H1 (cell line): ENCODE data around the gene CMTM2. TPM values are rescaled to one million over a fixed set of nuclear protein-coding genes. Genes with fewer than 3 reads are reported as not detected.

Experiments
- CTCF ChIA-PET: fragments of 300-600 bp; sonication (Branson Sonifier 250); formaldehyde crosslinking; loops from one replicate; lab custom pipeline; 2021; ENCODE audit not compliant: partially characterized antibody; lab: Charles Lee
- POLR2A ChIA-PET: fragments of 300-600 bp; sonication (Branson Sonifier 250); formaldehyde crosslinking; loops from one replicate; lab custom pipeline; 2021; ENCODE audit warnings: inconsistent platforms; ENCODE audit not compliant: partially characterized antibody; lab: Charles Lee
- DNase-seq, 2 experiments: peaks; one replicate each; pipeline versions ENCODE4 v3.0.0 to v3.0.0-alpha.2; 2010 to 2022; ENCODE audit warnings: low spot score in 2 of 2, low read depth in 1 of 2, mixed read lengths in 1 of 2
- FAIRE-seq: peaks from 2 replicates; lab custom pipeline; 2011; peaks lifted over from hg19 to GRCh38; lab: Jason Lieb, UNC
- H2AFZ ChIP-seq: 2 replicates; pipeline ENCODE4 v1.8.1; 2012; ENCODE audit warnings: low read length, inconsistent platforms
- H2AK5ac ChIP-seq: 2 replicates; pipeline ENCODE4 v1.6.1; 2013; ENCODE audit warnings: low read depth, low read length
- H2BK120ac ChIP-seq: replicated peaks from 2 replicates; pipeline ENCODE3; 2013; ENCODE audit warnings: low read depth, low read length, inconsistent platforms
- H2BK12ac ChIP-seq: 2 replicates; pipeline ENCODE4 v1.6.1; 2013; ENCODE audit warnings: low read depth, low read length
- H2BK15ac ChIP-seq: 2 replicates; pipeline ENCODE4 v1.6.1; 2013; ENCODE audit warnings: low read length
- H2BK20ac ChIP-seq: 2 replicates; pipeline ENCODE4 v1.6.1; 2013; ENCODE audit warnings: low read length
- H2BK5ac ChIP-seq: 2 replicates; pipeline ENCODE4 v1.6.1; 2013; ENCODE audit warnings: low read depth, low read length
- H3K14ac ChIP-seq: 2 replicates; pipeline ENCODE4 v1.6.1; 2013; ENCODE audit warnings: inconsistent platforms; ENCODE audit not compliant: insufficient read length
- H3K18ac ChIP-seq: 2 replicates; pipeline ENCODE4 v1.6.1; 2013; ENCODE audit warnings: low read length; ENCODE audit errors: extremely low read depth
- H3K23ac ChIP-seq: 2 replicates; pipeline ENCODE4 v1.6.1; 2013; ENCODE audit warnings: inconsistent platforms; ENCODE audit not compliant: insufficient read length
- H3K23me2 ChIP-seq: 2 replicates; pipeline ENCODE4 v1.6.1; 2013; ENCODE audit warnings: low read depth, low read length
- H3K27ac ChIP-seq: 2 replicates; pipeline ENCODE4 v1.6.1; 2011; ENCODE audit warnings: low read depth, low read length, inconsistent platforms
- H3K27me3 ChIP-seq, 4 experiments: replicated peaks in 1 of 4; 1 replicate in 1 of 4; 2 replicates in 3 of 4; pipeline versions ENCODE4 v1.6.1 to v1.8.1; 2011 to 2013; ENCODE audit warnings: low read length in 3 of 4, mild to moderate bottlenecking in 3 of 4, inconsistent platforms in 2 of 4, mixed read lengths in 2 of 4, moderate library complexity in 1 of 4; ENCODE audit not compliant: control insufficient read depth in 3 of 4, insufficient read depth in 3 of 4; ENCODE audit errors: extremely low read depth in 1 of 4
- H3K36me3 ChIP-seq, 4 experiments: 2 replicates each; pipeline versions ENCODE4 v1.6.1 to v1.8.1; 2011 to 2013; ENCODE audit warnings: mild to moderate bottlenecking in 4 of 4, low read length in 3 of 4, moderate library complexity in 2 of 4, control low read depth in 1 of 4, inconsistent platforms in 1 of 4; ENCODE audit not compliant: insufficient read depth in 4 of 4, control insufficient read depth in 2 of 4
- H3K4ac ChIP-seq: replicated peaks from 2 replicates; pipeline ENCODE3; 2013; ENCODE audit warnings: low read length, low read depth, mixed read lengths, inconsistent platforms; ENCODE audit not compliant: insufficient read length
- H3K4me1 ChIP-seq, 4 experiments: replicated peaks in 1 of 4; 1 replicate in 1 of 4; 2 replicates in 3 of 4; pipeline versions ENCODE4 v1.6.1 to v1.8.1; 2011 to 2013; ENCODE audit warnings: low read length in 3 of 4, inconsistent platforms in 2 of 4, mixed read lengths in 1 of 4; ENCODE audit not compliant: insufficient read depth in 4 of 4, control insufficient read depth in 3 of 4
- H3K4me2 ChIP-seq, 2 experiments: 2 replicates each; pipeline versions ENCODE4 v1.6.1 to v1.8.1; 2011 to 2013; ENCODE audit warnings: low read depth in 2 of 2, low read length in 2 of 2, control low read depth in 1 of 2, inconsistent platforms in 1 of 2, mild to moderate bottlenecking in 1 of 2; ENCODE audit not compliant: insufficient read depth in 1 of 2
- H3K4me3 ChIP-seq, 4 experiments: fragments of 200-600, 300-600 bp in 1 of 4; sonication (generic), shearing (Covaris generic), sonication (Bioruptor Twin) in 1 of 4; 2 replicates each; pipeline versions ENCODE4 v1.5.1 to v1.8.1; 2011 to 2016; ENCODE audit warnings: low read length in 4 of 4, low read depth in 3 of 4, control low read depth in 2 of 4, inconsistent platforms in 2 of 4, mild to moderate bottlenecking in 2 of 4, mixed read lengths in 1 of 4, moderate library complexity in 1 of 4; ENCODE audit not compliant: insufficient read depth in 2 of 4; ENCODE audit errors: extremely low read depth in 1 of 4
- H3K56ac ChIP-seq: replicated peaks from 2 replicates; pipeline ENCODE3; 2013; ENCODE audit warnings: low read depth, mild to moderate bottlenecking, mixed read lengths, low read length, inconsistent platforms; ENCODE audit not compliant: insufficient read length
- H3K79me1 ChIP-seq: 2 replicates; pipeline ENCODE4 v1.6.1; 2013; ENCODE audit warnings: low read depth, low read length, control low read depth
- H3K79me2 ChIP-seq, 2 experiments: 2 replicates each; pipeline versions ENCODE4 v1.6.1 to v1.8.1; 2012 to 2013; ENCODE audit warnings: low read length in 2 of 2, mild to moderate bottlenecking in 2 of 2, inconsistent platforms in 1 of 2; ENCODE audit not compliant: insufficient read depth in 2 of 2, control insufficient read depth in 1 of 2
- H3K9ac ChIP-seq, 4 experiments: replicated peaks in 1 of 4; 1 replicate in 1 of 4; 2 replicates in 3 of 4; pipeline versions ENCODE4 v1.6.1 to v1.8.1; 2011 to 2013; ENCODE audit warnings: low read depth in 3 of 4, low read length in 3 of 4, control low read depth in 2 of 4, mild to moderate bottlenecking in 2 of 4, moderate library complexity in 2 of 4, inconsistent platforms in 1 of 4; ENCODE audit errors: extremely low read depth in 1 of 4
- H3K9me3 ChIP-seq, 2 experiments: 2 replicates each; pipeline versions ENCODE4 v1.6.1 to v1.8.1; 2012 to 2013; ENCODE audit warnings: mild to moderate bottlenecking in 2 of 2, moderate library complexity in 2 of 2, control low read depth in 1 of 2, inconsistent platforms in 1 of 2, low read depth in 1 of 2, low read length in 1 of 2, mixed read lengths in 1 of 2; ENCODE audit not compliant: insufficient read depth in 2 of 2
- H4K20me1 ChIP-seq, 2 experiments: replicated peaks in 1 of 2; 2 replicates each; pipeline versions ENCODE3 to v1.8.1; 2011 to 2013; ENCODE audit warnings: inconsistent platforms in 2 of 2, low read length in 2 of 2, mild to moderate bottlenecking in 1 of 2; ENCODE audit not compliant: insufficient read depth in 2 of 2, control insufficient read depth in 1 of 2
- H4K5ac ChIP-seq: 2 replicates; pipeline ENCODE4 v1.6.1; 2013; ENCODE audit warnings: low read length, low read depth, mixed read lengths, inconsistent platforms; ENCODE audit not compliant: insufficient read length
- H4K8ac ChIP-seq: 2 replicates; pipeline ENCODE4 v1.8.0; 2013; ENCODE audit warnings: mild to moderate bottlenecking, moderate library complexity, low read length, inconsistent platforms; ENCODE audit not compliant: insufficient read depth; ENCODE audit errors: extremely low read depth
- H4K91ac ChIP-seq: replicated peaks from 2 replicates; pipeline ENCODE3; 2013; ENCODE audit warnings: low read length, mixed read lengths, inconsistent platforms; ENCODE audit not compliant: insufficient read length
- CREB1 ChIP-seq: IDR thresholded peaks from 2 replicates; pipeline ENCODE4 v1.6.1; 2012; ENCODE audit warnings: inconsistent platforms
- JUND ChIP-seq: IDR thresholded peaks from 2 replicates; pipeline ENCODE4 v1.6.1; 2011; ENCODE audit warnings: mild to moderate bottlenecking, improper control_type of control experiment, low read length
- KDM1A ChIP-seq: fragments of 200-600, 300-600 bp; sonication (generic); IDR thresholded peaks from 2 replicates; pipeline ENCODE4 v1.7.1; 2016; ENCODE audit warnings: mild to moderate bottlenecking, low read length, borderline replicate concordance
- MAX ChIP-seq: IDR thresholded peaks from 2 replicates; pipeline ENCODE4 v1.6.1; 2012; ENCODE audit warnings: inconsistent platforms
- SP1 ChIP-seq: IDR thresholded peaks from 2 replicates; pipeline ENCODE4 v1.6.1; 2011; ENCODE audit warnings: low read depth, low read length
- TBP ChIP-seq: IDR thresholded peaks from 2 replicates; pipeline ENCODE4 v1.6.1; 2011; ENCODE audit warnings: low read depth, low read length, improper control_type of control experiment
- YY1 ChIP-seq: IDR thresholded peaks from 2 replicates; pipeline ENCODE4 v1.6.1; 2011; ENCODE audit warnings: low read depth, mild to moderate bottlenecking, low read length
- WGBS, 2 experiments: shearing (Covaris generic) in 1 of 2; methylation state at CpG; one replicate each; pipeline versions ENCODE4 v1.1.6 to v1.1.7; 2013 to 2015; ENCODE audit warnings: low lambda C conversion rate in 2 of 2, mixed read lengths in 2 of 2, inconsistent platforms in 1 of 2, low coverage in 1 of 2, missing lambda C conversion rate in 1 of 2; ENCODE audit not compliant: insufficient replicate concordance in 2 of 2, insufficient coverage in 1 of 2, insufficient read length in 1 of 2; ENCODE audit errors: extremely low coverage in 1 of 2, missing lambda C conversion rate in 1 of 2; 5-methylcytosine and 5-hydroxymethylcytosine counted together
- polyA plus RNA-seq, 7 experiments: library from polyadenylated mRNA; depleted of rRNA in 3 of 7; stranded (reverse) in 5 of 7; unstranded in 2 of 7; fragments of >200 nt in 5 of 7; fragments of 200-250 nt in 2 of 7; gene quantifications; 1 replicate in 5 of 7; 2 replicates in 1 of 7; 4 replicates in 1 of 7; pipeline versions ENCODE4 v1.2.1 to v1.2.3, GENCODE V29; 2011 to 2013; ENCODE audit warnings: missing spikeins in 2 of 7, mixed read lengths in 2 of 7
- total RNA-seq: library from RNA; stranded (reverse); fragmentation: NEBNext Ultra II Directional; extraction: Animal tissue kit (Norgen Biotek cat#: 25700); gene quantifications from 2 replicates; pipeline ENCODE4 v1.2.1, GENCODE V29; 2021

CMTM2 gene
- total and polyA plus RNA-seq, 2 of the 8 experiments (the other 6 are each of a cell fraction or from before 2014, with no cell fraction given): not detected

- FAIRE-seq (no peak), DNase-seq (no peak)
- Histone ChIP-seq H3K79me1 (no peaks in the 10 kb centered on the region), H3K9ac (no peak overlapping the region), H2AK5ac (no peak overlapping the region), H3K14ac (no peak overlapping the region), H3K9me3 (no peaks in the 10 kb centered on the region), H2BK15ac (no peak overlapping the region), H3K18ac (no peak overlapping the region), H2BK20ac (no peak overlapping the region), H3K79me2 (no peaks in the 10 kb centered on the region), H3K23me2 (no peaks in the 10 kb centered on the region), H3K4me3 (no peak overlapping the region), H3K56ac (no peak overlapping the region), H3K27ac (no peak overlapping the region), H2BK5ac (no peak overlapping the region), H4K20me1 (no peaks in the 10 kb centered on the region), H3K36me3 (no peaks in the 10 kb centered on the region), H2AFZ (no peak overlapping the region), H3K4me1 (no peaks in the 10 kb centered on the region), H3K27me3 (no peaks in the 10 kb centered on the region), H4K91ac (no peak overlapping the region), H4K5ac (no peak overlapping the region), H2BK12ac (no peak overlapping the region), H3K4me2 (no peak overlapping the region), H2BK120ac (no peak overlapping the region), H3K4ac (no peak overlapping the region), H3K23ac (no peak overlapping the region), H4K8ac (no peak overlapping the region)
- POLR2A ChIA-PET: interaction anchor here (1.1 to 2.5 kb wide), 3 partner anchors 13 to 70 kb away, joined by 3 to 6 read pairs (median 4); no protein-coding TSS in a partner anchor
- CTCF ChIA-PET: interaction anchor here (0.5 to 2.3 kb wide), 4 partner anchors 52 to 244 kb away, joined by 3 to 7 read pairs (median 4); no protein-coding TSS in a partner anchor
- TF ChIP-seq KDM1A (no peak), SP1 (no peak), YY1 (no peak), MAX (no peak), CREB1 (no peak), JUND (no peak), TBP (no peak)
- WGBS, 2 experiments: 84% methylated on average over 6 of the region's 6 CpGs; no CpG with 5 or more reads in 1 of the 2 experiments
Observed at GRCh38 chr16:66529475-66529874, 49.8 kb upstream of the CMTM2 start.
